Measurements from ENCODE around the gene NR6A1.

NR6A1 gene

DNA sequence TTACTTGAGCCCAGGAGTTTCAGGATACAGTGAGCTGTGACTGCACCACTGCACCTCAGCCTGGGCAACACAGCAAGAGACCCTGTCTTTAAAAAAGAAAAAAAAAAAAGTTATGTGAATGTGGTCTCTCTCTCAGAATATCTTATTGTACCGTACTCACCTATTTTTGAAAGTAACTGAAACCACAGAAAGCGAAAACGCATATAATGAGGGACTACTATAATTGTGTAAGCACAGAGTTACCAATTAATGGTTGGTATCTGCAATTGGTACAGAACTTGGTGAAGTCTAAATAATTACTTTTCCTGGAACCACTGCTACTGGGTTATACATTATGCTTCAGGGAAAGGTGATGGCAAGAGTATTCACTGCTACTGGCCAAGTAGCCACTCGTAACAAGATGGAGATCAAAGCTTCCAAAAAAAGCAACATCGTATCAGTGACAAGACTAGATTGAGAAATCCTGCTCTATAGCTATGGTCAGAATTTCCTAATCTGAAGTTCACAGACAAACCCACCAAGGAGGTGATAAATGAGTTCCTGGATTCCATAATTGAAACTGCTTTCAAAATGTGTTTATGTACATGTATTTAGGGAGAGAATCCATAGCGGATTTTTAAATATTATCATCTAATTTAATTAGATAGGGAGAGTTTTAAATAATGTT, 82.7 kb downstream of the NR6A1 start:
- Histone ChIP-seq H3K4me3 (replicated peaks; ENCODE audit: low read depth, low read length) (no peak overlapping the region), H3K36me3 (ENCODE audit: control insufficient read depth, insufficient read depth, low read length) (peaks cover 4% of the 10 kb centered on the region), H3K27me3 (replicated peaks; ENCODE audit: control insufficient read depth, insufficient read depth, low read length) (no peaks in the 10 kb centered on the region)
- TF ChIP-seq, protein P1, sequence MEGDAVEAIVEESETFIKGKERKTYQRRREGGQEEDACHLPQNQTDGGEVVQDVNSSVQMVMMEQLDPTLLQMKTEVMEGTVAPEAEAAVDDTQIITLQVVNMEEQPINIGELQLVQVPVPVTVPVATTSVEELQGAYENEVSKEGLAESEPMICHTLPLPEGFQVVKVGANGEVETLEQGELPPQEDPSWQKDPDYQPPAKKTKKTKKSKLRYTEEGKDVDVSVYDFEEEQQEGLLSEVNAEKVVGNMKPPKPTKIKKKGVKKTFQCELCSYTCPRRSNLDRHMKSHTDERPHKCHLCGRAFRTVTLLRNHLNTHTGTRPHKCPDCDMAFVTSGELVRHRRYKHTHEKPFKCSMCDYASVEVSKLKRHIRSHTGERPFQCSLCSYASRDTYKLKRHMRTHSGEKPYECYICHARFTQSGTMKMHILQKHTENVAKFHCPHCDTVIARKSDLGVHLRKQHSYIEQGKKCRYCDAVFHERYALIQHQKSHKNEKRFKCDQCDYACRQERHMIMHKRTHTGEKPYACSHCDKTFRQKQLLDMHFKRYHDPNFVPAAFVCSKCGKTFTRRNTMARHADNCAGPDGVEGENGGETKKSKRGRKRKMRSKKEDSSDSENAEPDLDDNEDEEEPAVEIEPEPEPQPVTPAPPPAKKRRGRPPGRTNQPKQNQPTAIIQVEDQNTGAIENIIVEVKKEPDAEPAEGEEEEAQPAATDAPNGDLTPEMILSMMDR (IDR thresholded peaks at IDR 0.05; ENCODE audit: insufficient read depth, low read length, poor library complexity, severe bottlenecking) = no peak
- no peak for DNase-seq (ENCODE audit: extremely low read depth, insufficient read length)

DNA sequence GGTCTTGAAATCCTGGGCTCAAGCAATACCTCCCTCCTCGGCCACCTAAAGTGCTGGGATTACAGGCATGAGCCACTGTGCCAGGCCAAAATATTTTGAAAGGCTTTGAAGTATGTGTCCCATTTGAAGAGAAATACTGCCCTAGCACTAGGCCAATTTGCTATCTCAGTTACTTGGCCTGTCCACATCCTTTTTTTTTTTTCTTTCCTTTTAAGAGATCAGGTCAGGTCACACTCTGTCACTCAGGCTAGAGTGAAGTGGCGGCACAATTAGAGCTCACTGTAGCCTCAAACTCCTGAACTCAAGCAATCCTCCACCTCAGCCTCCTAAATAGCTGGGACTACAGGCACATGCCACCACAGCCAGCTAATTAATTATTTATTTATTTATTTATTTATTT, 84.2 kb downstream of the NR6A1 start:
- Histone ChIP-seq H3K27me3 (replicated peaks; ENCODE audit: control insufficient read depth, insufficient read depth, low read length) (no peaks in the 10 kb centered on the region), H3K4me3 (replicated peaks; ENCODE audit: low read depth, low read length) (no peak overlapping the region), H3K36me3 (ENCODE audit: control insufficient read depth, insufficient read depth, low read length) (peaks cover 4% of the 10 kb centered on the region)
- TF ChIP-seq, protein P1 (IDR thresholded peaks at IDR 0.05; ENCODE audit: insufficient read depth, low read length, poor library complexity, severe bottlenecking) = no peak
- no peak for DNase-seq (ENCODE audit: extremely low read depth, insufficient read length)

DNA sequence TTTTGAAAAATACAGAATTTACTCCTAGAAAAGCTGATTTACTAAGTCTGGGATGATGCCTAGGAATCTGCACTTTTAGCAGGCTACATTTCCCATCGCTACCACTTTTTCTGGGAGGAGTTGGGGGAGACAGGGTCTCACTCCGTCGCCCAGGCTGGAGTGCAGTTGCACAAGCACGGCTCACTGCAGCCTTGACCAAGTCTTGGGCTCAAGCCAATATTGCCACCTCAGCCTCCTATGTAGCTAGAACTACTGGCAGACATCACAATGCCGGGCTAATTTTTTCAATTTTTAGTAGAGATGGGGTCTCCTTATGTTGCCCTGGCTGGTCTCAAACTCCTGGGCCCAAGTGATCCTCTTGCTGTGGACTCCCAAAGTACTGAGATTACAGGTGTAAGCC, 85.9 kb downstream of the NR6A1 start:
- TF ChIP-seq, protein P1 (IDR thresholded peaks at IDR 0.05; ENCODE audit: insufficient read depth, low read length, poor library complexity, severe bottlenecking) = no peak
- Histone ChIP-seq H3K36me3 (ENCODE audit: control insufficient read depth, insufficient read depth, low read length) (peaks cover 4% of the 10 kb centered on the region), H3K4me3 (replicated peaks; ENCODE audit: low read depth, low read length) (no peak overlapping the region), H3K27me3 (replicated peaks; ENCODE audit: control insufficient read depth, insufficient read depth, low read length) (no peaks in the 10 kb centered on the region)
- no peak for DNase-seq (ENCODE audit: extremely low read depth, insufficient read length)

DNA sequence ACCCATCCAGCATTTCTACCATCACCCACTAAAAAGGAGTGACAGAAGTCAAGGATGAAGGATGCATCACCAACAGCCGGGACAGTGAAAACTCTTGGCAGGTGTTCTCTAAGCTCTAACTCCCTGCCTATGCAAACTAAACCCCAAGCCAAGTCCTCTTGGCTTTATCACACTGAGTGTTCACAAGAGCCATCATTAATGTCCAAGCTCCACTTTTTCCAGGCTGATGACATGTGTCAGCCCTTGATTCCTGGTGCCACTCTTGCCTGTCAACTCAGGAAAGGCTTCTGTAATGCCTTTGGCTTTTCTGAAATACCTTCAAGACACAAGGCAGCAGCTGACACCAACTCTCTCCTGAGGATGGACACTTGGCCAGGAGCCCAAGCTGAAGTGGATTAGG, 86.9 kb downstream of the NR6A1 start:
- Histone ChIP-seq H3K27me3 (replicated peaks; ENCODE audit: control insufficient read depth, insufficient read depth, low read length) (no peaks in the 10 kb centered on the region), H3K4me3 (replicated peaks; ENCODE audit: low read depth, low read length) (no peak overlapping the region), H3K36me3 (ENCODE audit: control insufficient read depth, insufficient read depth, low read length) (peaks cover 4% of the 10 kb centered on the region)
- DNase-seq (ENCODE audit: extremely low read depth, insufficient read length) = no peak
- TF ChIP-seq, protein P1 (IDR thresholded peaks at IDR 0.05; ENCODE audit: insufficient read depth, low read length, poor library complexity, severe bottlenecking) = no peak

DNA sequence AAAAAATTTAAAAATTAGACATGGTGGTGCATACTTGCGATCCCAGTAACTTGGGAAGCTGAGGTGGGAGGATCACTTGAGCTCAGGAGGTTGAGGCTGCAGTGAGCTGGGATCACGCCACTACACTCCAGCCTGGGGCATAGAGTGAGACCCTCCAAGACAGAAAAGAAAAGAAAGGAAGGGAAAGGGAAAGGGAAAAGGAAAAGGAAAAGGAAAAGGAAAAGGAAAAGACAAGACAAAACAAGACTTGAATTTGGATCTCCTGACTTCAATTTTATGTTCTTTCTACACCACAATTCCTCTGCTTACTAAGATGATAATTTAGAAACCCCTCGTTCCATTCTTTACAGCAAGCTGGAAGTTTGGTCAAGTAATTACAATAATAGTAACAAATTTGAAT, 88.1 kb downstream of the NR6A1 start:
- H3K36me3 ChIP-seq (ENCODE audit: control insufficient read depth, insufficient read depth, low read length) = peaks cover 4% of the 10 kb centered on the region
- no peak for DNase-seq (ENCODE audit: extremely low read depth, insufficient read length)
- no peak overlapping the region for H3K4me3 ChIP-seq (replicated peaks; ENCODE audit: low read depth, low read length)
- TF ChIP-seq, protein P1 (IDR thresholded peaks at IDR 0.05; ENCODE audit: insufficient read depth, low read length, poor library complexity, severe bottlenecking) = no peak
- no peaks in the 10 kb centered on the region for H3K27me3 ChIP-seq (replicated peaks; ENCODE audit: control insufficient read depth, insufficient read depth, low read length)
